ENCODE data around the gene KIRREL2.

GRCh38 chr19:35816262-35816661, 40.4 kb upstream of the KIRREL2 start:
- TF ChIP-seq POLR2A (IDR thresholded peaks at IDR 0.05; ENCODE audit: low read length) (no peak), GATA1 (IDR thresholded peaks at IDR 0.05; ENCODE audit: low read depth, low read length) (no peak)

Data from erythroblast (primary cell).